Mammary epithelial cell (primary cell): ENCODE results near the gene OLFML2B.

Experiments
- CTCF ChIP-seq, 2 donors: IDR thresholded peaks in 1 of 2; conservative IDR thresholded peaks in 1 of 2; 2 replicates each; pipeline ENCODE4 v1.5.1; 2011 to 2012; ENCODE audit warnings: inconsistent platforms in 2 of 2, low read length in 2 of 2, mild to moderate bottlenecking in 2 of 2, control low read depth in 1 of 2, low read depth in 1 of 2; ENCODE audit not compliant: insufficient read depth in 1 of 2; ENCODE audit errors: extremely low read depth in 1 of 2
- EZH2 ChIP-seq: IDR thresholded peaks from 2 replicates; pipeline ENCODE4 v1.6.1; 2012; ENCODE audit warnings: low read length, inconsistent platforms, borderline replicate concordance

GRCh38 chr1:162018418-162018817 lies 5.3 kb downstream of the OLFML2B start:
- no peak for TF ChIP-seq CTCF (conservative IDR thresholded peaks at IDR 0.05 in 1 of 2, IDR thresholded peaks at IDR 0.05 in 1 of 2; ENCODE audit: extremely low read depth in 1 of 2, insufficient read depth in 1 of 2, low read depth in 1 of 2, low read length in 2 of 2)
- TF ChIP-seq EZH2: no peak
